ENCODE data around the gene CAPN15.

DNA sequence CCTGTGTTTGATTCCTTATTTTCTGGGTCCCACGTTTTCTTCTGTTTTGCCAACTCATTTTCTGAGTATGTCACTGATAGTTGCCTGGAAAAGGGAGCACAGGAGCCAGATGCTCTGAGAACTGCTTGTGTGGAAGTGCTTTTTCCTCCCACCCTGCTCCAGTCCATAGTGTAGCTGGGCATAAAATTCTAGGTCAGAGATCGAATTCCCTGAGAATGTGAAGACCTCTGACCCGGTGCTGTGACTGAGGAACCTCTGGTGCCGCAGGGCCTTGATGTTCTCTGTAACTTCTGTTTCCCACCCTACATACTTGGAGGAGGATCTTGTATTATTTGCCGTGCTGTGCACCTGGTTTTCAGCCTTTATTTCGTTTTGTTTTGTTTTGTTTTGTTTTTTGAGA lies 19.5 kb upstream of the CAPN15 start:
- TF ChIP-seq, protein P1, sequence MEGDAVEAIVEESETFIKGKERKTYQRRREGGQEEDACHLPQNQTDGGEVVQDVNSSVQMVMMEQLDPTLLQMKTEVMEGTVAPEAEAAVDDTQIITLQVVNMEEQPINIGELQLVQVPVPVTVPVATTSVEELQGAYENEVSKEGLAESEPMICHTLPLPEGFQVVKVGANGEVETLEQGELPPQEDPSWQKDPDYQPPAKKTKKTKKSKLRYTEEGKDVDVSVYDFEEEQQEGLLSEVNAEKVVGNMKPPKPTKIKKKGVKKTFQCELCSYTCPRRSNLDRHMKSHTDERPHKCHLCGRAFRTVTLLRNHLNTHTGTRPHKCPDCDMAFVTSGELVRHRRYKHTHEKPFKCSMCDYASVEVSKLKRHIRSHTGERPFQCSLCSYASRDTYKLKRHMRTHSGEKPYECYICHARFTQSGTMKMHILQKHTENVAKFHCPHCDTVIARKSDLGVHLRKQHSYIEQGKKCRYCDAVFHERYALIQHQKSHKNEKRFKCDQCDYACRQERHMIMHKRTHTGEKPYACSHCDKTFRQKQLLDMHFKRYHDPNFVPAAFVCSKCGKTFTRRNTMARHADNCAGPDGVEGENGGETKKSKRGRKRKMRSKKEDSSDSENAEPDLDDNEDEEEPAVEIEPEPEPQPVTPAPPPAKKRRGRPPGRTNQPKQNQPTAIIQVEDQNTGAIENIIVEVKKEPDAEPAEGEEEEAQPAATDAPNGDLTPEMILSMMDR (IDR thresholded peaks at IDR 0.05): no peak
- TF ChIP-seq POLR2A (IDR thresholded peaks at IDR 0.05): no peak

All from right lobe of liver (tissue), 4 donors.